Endothelial cell of umbilical vein (primary cell): Measurements from ENCODE around the gene RSPO1. TPM values are rescaled to one million over a fixed set of nuclear protein-coding genes. Genes with fewer than 3 reads are reported as not detected.

Experiments used
- BruUV-seq: library from RNA; stranded (reverse); fragments of 400-500 nt; replicated peaks from 2 replicates; lab custom pipeline; 2021; lab: Mats Ljungman, UMichigan
- CTCF ChIA-PET: fragments of 300-600, 350-600 bp; sonication (Branson Sonifier 250); formaldehyde crosslinking; loops from one replicate; lab custom pipeline; 2021; ENCODE audit warnings: antibody characterized with exemption, inconsistent platforms; lab: Charles Lee
- POLR2A ChIA-PET: fragments of 300-600, 350-600 bp; sonication (Branson Sonifier 250); formaldehyde crosslinking; loops from one replicate; lab custom pipeline; 2021; ENCODE audit warnings: antibody characterized with exemption, inconsistent platforms; lab: Charles Lee
- DNase-seq: peaks from one replicate; pipeline ENCODE4 v3.0.0-alpha.2; 2011; ENCODE audit warnings: low read depth, low spot score
- FAIRE-seq: peaks from 2 replicates; lab custom pipeline; 2011; peaks lifted over from hg19 to GRCh38; lab: Jason Lieb, UNC
- H2AFZ ChIP-seq: 2 replicates; pipeline ENCODE4 v1.6.0; 2012; ENCODE audit warnings: low read depth, low read length, control low read depth, inconsistent platforms
- H3K27ac ChIP-seq: 2 replicates; pipeline ENCODE4 v1.5.1; 2011; ENCODE audit warnings: low read depth, mild to moderate bottlenecking, control low read depth, low read length, moderate library complexity; ENCODE audit not compliant: insufficient read depth
- H3K27me3 ChIP-seq, 2 experiments: 2 replicates each; pipeline versions ENCODE4 v1.6.0 to v1.6.1; 2011; ENCODE audit warnings: low read length in 2 of 2, mixed read lengths in 1 of 2; ENCODE audit not compliant: control insufficient read depth in 2 of 2, insufficient read depth in 2 of 2
- H3K36me3 ChIP-seq, 2 experiments: 2 replicates in 1 of 2; 3 replicates in 1 of 2; pipeline ENCODE4 v1.5.1; 2011; ENCODE audit warnings: low read length in 2 of 2, mild to moderate bottlenecking in 1 of 2, moderate library complexity in 1 of 2; ENCODE audit not compliant: control insufficient read depth in 2 of 2, insufficient read depth in 2 of 2; ENCODE audit errors: extremely low read depth in 1 of 2
- H3K4me1 ChIP-seq: 3 replicates; pipeline ENCODE4 v1.5.1; 2011; ENCODE audit warnings: mild to moderate bottlenecking, low read length; ENCODE audit not compliant: control insufficient read depth, insufficient read depth; ENCODE audit errors: extremely low read depth
- H3K4me2 ChIP-seq: 2 replicates; pipeline ENCODE4 v1.6.1; 2011; ENCODE audit warnings: low read length, control low read depth, mixed read lengths; ENCODE audit not compliant: insufficient read depth
- H3K4me3 ChIP-seq, 3 experiments: fragments of 200-600 bp in 1 of 3; sonication (generic), shearing (Covaris generic) in 1 of 3; replicated peaks in 1 of 3; 2 replicates each; pipeline ENCODE4 v1.5.1; 2011 to 2016; ENCODE audit warnings: control low read depth in 3 of 3, low read length in 3 of 3, mild to moderate bottlenecking in 2 of 3, inconsistent platforms in 1 of 3, low read depth in 1 of 3, moderate library complexity in 1 of 3; ENCODE audit not compliant: insufficient read depth in 1 of 3
- H3K79me2 ChIP-seq: 2 replicates; pipeline ENCODE4 v1.6.0; 2012; ENCODE audit warnings: low read length, inconsistent platforms; ENCODE audit not compliant: control insufficient read depth, insufficient read depth
- H3K9ac ChIP-seq: replicated peaks from 2 replicates; pipeline ENCODE3; 2011; ENCODE audit warnings: low read length, control low read depth; ENCODE audit not compliant: insufficient read depth; ENCODE audit errors: extremely low read depth
- H3K9me1 ChIP-seq: replicated peaks from 3 replicates; pipeline ENCODE4 v1.6.0; 2011; ENCODE audit warnings: mild to moderate bottlenecking, low read length; ENCODE audit not compliant: control insufficient read depth, insufficient read depth; ENCODE audit errors: extremely low read depth
- H3K9me3 ChIP-seq: replicated peaks from 2 replicates; pipeline ENCODE4 v1.5.1; 2012; ENCODE audit warnings: low read length, inconsistent platforms; ENCODE audit not compliant: control insufficient read depth, insufficient read depth
- H4K20me1 ChIP-seq: replicated peaks from 2 replicates; pipeline ENCODE3; 2011; ENCODE audit warnings: mild to moderate bottlenecking, low read length; ENCODE audit not compliant: control insufficient read depth, insufficient read depth; ENCODE audit errors: extremely low read depth
- EZH2 ChIP-seq: IDR thresholded peaks from 2 replicates; pipeline ENCODE4 v1.6.1; 2012; ENCODE audit warnings: borderline replicate concordance, low read depth, mild to moderate bottlenecking, moderate library complexity, low read length, inconsistent platforms; ENCODE audit not compliant: severe bottlenecking
- FOS ChIP-seq: IDR thresholded peaks from 2 replicates; pipeline ENCODE4 v1.6.1; 2011; ENCODE audit warnings: mild to moderate bottlenecking, low read length, moderate library complexity, borderline replicate concordance; ENCODE audit not compliant: insufficient read depth
- GATA2 ChIP-seq: IDR thresholded peaks from 2 replicates; pipeline ENCODE4 v1.7.0; 2011; ENCODE audit warnings: low read depth, mild to moderate bottlenecking, moderate library complexity, mixed read lengths, low read length; ENCODE audit not compliant: insufficient read length, insufficient read depth
- JUN ChIP-seq: IDR thresholded peaks from 2 replicates; pipeline ENCODE4 v1.6.1; 2011; ENCODE audit warnings: borderline replicate concordance, low read depth; ENCODE audit not compliant: insufficient read length, insufficient read depth
- MYC ChIP-seq: IDR thresholded peaks from one replicate; pipeline ENCODE4 v1.6.1; 2011; ENCODE audit warnings: mild to moderate bottlenecking, low read depth, low read length
- POLR2AphosphoS5 ChIP-seq: IDR thresholded peaks from 2 replicates; pipeline ENCODE4 v1.6.1; 2012; ENCODE audit warnings: low read depth, mild to moderate bottlenecking, control low read depth, low read length, moderate library complexity; ENCODE audit not compliant: insufficient read depth
- dilution Hi-C: fragments of 300-500 bp; cut with MboI; formaldehyde crosslinking; loops from one replicate; pipeline ENCODE4 v1.15.0; 2019; ENCODE audit warnings: low sequenced_read_pairs; ENCODE audit not compliant: extremely low pct_ligation_motif_present
- intact Hi-C: fragments of 100-400 bp; cut with micrococcal nuclease; formaldehyde crosslinking; loops from one replicate; pipeline ENCODE4 v1.10.0; 2022
- polyA plus RNA-seq, 4 experiments: library from polyadenylated mRNA; depleted of rRNA in 3 of 4; stranded (reverse) in 3 of 4; unstranded in 1 of 4; fragments of >200 nt; gene quantifications; 2 replicates each; pipeline versions ENCODE4 v1.2.1 to v1.2.3, GENCODE V29; 2011 to 2012; ENCODE audit warnings: missing spikeins in 1 of 4
- total RNA-seq: library from RNA; stranded (reverse); gene quantifications from 2 replicates; pipeline ENCODE4 v1.2.3, GENCODE V29; 2021
- TF ChIP-seq, protein P1 (sequence below): IDR thresholded peaks from 2 replicates; pipeline ENCODE4 v1.6.1; 2011; ENCODE audit not compliant: insufficient read depth, insufficient read length

Gene RSPO1
- total and polyA plus RNA-seq, 2 donors (not counting 3 experiments of a cell fraction or from before 2014, with no cell fraction given), result not detected

DNA sequence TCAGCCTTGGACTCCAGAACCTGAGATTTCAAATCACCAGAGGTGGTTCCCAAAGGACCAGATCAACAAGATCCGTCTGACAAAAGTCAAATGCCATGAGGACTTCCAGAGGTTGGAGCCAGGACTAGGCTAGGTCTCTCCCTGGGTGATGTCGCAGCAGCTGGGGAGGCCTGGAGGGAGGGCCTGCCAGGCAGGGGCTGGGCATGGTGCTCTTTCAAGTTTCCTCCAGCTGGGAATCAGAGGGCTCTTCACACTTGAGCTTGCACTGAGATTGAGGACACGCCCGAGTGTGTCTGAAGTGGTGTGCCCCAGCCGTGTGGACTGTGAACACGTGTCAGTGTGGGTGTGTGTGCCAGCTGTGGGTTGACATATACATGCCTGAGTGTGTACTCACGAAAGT is 21.3 kb upstream of the RSPO1 start:
- dilution Hi-C loops, result no loop called here
- Histone ChIP-seq H3K4me2 (no peak overlapping the region), H3K9ac (no peak overlapping the region), H3K27me3 (peaks cover 0 to 4% of the 10 kb centered on the region in 2 experiments), H4K20me1 (no peaks in the 10 kb centered on the region), H3K9me3 (no peaks in the 10 kb centered on the region), H3K4me3 (no peak overlapping the region), H3K36me3 (no peaks in the 10 kb centered on the region), H3K79me2 (no peaks in the 10 kb centered on the region), H3K9me1 (no peaks in the 10 kb centered on the region), H3K4me1 (no peaks in the 10 kb centered on the region), H2AFZ (no peak overlapping the region), H3K27ac (no peak overlapping the region)
- no peak for FAIRE-seq
- CTCF ChIA-PET, result no interaction called here
- POLR2A ChIA-PET, result no interaction called here
- TF ChIP-seq FOS (no peak), GATA2 (no peak), JUN (no peak), POLR2AphosphoS5 (no peak), EZH2 (no peak)
- TF ChIP-seq, protein P1, sequence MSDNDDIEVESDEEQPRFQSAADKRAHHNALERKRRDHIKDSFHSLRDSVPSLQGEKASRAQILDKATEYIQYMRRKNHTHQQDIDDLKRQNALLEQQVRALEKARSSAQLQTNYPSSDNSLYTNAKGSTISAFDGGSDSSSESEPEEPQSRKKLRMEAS, result no peak
- no TSS peak for BruUV-seq
- DNase-seq, result no peak
- intact Hi-C loops, result no loop called here

GRCh38 chr1:37655274-37655673 is 20.6 kb upstream of the RSPO1 start:
- Histone ChIP-seq H3K9me1 (no peaks in the 10 kb centered on the region), H4K20me1 (no peaks in the 10 kb centered on the region), H3K79me2 (no peaks in the 10 kb centered on the region), H2AFZ (no peak overlapping the region), H3K27me3 (peaks cover 0 to 2% of the 10 kb centered on the region in 2 experiments), H3K4me3 (no peak overlapping the region), H3K36me3 (no peaks in the 10 kb centered on the region), H3K4me1 (no peaks in the 10 kb centered on the region), H3K4me2 (no peak overlapping the region), H3K9me3 (no peaks in the 10 kb centered on the region), H3K9ac (no peak overlapping the region), H3K27ac (no peak overlapping the region)
- DNase-seq (no peak), FAIRE-seq (no peak)
- CTCF ChIA-PET, result no interaction called here
- no TSS peak for BruUV-seq
- POLR2A ChIA-PET, result no interaction called here
- no peak for TF ChIP-seq MYC
- TF ChIP-seq POLR2AphosphoS5, result no peak
- dilution Hi-C loops, result no loop called here
- intact Hi-C loops, result no loop called here
